GM19023 (cell line): ENCODE measurements around the gene OSBPL8.
A peak's percentile ranks its signal among the peaks of the same experiment; 100 is the strongest.

Source experiments
- ATAC-seq: cut with Tn5 transposase; IDR thresholded peaks from one replicate; pipeline ENCODE4 v1.9.1; 2021; ENCODE audit warnings: mild to moderate bottlenecking, moderate library complexity; ENCODE audit not compliant: unreplicated experiment

The OSBPL8 gene

DNA sequence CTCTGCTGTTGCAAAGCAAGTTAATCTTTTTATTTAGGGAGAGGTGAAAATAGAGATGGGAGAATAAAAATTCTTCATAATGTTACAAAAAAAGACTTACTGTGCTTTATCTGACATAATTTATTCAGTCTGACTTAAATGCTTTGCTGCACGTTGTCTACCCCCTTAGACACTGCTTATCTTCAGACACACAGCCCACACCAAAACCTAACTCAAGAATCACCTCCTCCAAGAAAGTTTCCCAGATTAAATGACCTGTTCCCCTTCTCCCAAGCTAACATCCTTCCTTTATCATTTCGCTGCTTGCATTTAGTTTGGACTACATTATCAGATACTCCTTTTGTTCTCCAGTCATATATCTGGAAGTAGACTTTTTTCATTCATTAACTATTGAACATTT, 3.8 kb downstream of the OSBPL8 start:
- ATAC-seq = no peak

DNA sequence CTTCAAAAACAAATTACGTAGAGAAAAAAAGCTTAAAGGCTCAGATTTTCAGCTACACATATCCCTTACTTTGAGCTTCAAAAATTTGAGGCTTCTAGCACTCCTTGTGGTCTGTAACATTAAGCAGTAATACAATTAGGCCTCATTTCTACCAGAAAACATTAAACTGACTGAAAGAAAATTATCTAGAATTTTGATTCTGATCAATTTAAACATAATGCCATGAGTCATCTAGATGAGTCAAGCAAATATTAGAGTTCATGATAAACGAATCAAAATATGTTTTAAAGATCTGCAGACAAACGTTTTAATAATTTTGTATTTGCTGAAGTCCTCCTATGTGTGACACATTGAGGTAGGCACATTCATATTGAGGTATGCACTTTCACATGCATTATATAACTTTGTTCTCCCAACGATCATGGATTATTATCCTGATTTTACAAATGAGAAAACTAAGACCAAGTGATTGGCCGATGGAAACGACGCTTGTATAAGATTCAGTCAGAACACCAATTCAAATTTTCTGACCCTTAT, 4.3 kb downstream of the OSBPL8 start:
- ATAC-seq = no peak

DNA sequence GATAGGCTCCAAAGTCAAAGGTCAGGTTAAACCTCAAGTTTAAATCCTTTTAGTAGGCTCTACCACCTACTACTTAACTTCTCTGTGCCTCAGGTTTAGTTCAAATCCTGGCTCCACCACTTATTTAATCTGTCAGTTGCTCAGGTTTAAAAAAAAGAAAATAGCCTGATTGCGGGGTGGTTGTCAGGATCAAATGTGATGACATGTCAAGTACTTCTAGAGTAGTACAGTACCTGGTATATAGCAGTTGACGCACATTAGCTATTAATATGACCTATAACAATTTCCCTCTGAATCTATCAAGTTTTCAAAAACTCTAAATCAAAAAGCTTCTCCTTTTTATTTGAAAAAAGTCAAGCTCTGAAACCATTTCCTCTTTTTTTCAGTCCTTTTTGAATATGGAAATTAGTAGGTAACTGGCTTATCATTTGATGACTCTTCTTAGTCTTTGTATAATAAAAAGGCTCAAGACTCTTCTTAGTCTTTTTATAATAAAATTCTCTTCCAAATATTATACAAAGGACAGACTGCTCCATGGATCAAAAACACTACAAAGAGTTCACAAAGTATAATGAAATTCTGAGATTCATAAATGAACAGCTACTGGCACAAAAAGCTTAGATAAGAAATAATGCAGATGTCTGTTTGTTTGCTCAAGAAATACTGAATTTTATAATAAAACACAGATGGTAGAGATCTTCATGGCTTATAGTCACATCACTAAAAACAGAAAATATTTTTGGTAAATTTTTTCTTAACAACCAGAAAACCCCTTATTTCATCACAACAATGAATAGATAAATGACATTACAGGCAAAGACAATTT, 5.0 kb downstream of the OSBPL8 start:
- no peak for ATAC-seq

DNA sequence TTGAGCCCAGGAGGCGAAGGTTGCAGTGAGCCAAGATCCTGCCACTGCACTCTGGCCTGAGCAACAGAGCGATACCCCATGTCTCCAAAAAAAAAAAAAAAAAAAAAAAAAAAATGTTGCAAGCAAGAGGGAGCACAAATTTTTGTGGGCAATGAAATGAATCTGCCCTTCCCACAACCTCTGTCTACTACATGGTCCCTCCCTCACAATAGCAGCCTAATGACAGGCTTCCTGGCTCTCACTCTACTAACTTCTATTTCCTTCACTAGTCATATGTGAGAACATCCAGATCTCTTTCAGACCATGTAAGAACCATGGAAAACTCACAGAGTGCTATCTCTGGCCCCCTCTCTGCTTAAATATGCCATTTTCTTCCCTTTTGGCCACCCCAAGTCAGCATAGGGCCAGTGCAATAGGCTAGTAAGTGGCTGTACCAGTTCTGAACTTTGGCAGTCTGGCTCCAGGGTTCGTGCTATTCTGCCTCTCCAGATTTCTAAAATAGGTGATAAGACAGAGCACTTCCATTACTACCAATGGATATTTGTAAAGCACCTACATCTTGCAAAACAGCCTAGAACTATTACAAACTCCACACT, 7.1 kb downstream of the OSBPL8 start:
- ATAC-seq = no peak

DNA sequence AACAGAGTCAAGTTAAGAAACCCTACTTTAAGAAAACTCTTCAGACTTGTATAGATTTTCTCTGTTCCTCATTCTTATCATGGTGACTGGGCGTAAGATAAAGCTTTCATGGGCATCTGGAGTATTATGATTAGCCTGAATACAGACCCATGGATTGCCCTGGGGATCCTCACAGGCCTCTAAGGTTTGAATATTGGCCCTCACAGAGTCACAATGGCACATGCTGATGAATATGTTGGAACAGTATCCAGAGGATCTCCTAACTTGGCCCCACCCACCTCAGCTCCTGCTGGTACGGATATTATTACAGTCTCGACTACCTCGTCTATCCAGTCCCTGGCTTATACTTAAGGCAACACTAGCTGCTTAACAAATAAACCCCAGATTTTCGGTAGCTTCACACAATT, 8.1 kb downstream of the OSBPL8 start:
- peak; percentile 56 for ATAC-seq

DNA sequence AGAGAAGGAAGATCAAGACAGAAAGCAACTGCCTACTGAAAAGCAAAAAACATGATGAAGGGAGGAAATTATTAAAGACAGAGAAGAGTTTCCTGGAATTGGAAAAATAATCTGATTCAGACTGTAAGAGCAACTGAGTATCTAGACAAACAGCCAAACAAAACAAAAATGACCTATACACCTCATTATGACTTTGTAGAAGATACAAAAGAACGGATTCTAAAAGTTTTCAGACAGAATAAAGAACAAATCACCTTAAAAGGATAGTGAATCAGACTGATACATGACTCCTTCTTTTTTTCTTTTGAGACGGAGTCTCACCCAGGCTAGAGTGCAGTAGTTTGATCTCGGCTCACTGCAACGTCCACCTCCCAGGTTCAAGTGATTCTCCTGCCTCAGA, 10.4 kb downstream of the OSBPL8 start:
- no peak for ATAC-seq

DNA sequence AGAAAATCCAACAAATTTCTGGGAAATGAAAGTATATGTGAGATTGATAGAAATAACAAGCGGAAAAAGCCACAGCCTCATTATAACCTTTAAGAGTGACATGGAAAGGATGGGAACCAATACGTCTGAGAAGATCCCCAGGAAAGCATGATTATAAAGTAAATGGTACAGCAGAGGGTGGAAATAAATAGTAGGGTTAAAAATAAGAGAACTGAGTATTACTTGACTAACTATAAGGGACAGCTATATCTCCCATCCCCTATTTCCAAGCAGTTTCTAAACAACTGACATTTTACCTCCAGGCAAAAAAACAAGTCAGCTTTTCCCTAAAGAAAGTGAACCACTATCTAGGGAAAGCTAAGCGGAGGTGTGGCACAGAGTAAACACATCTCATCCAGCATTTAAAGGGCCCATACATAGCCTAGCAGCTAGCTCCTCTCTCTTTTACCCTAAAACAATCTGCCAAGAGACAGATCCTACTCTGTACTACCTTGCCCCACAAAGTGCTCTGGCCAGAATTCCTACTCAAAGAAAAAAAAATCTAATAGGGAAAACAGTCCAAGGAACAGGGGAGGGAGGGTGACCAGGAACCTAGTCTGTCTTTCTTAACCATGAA, 11.2 kb downstream of the OSBPL8 start:
- ATAC-seq = no peak

DNA sequence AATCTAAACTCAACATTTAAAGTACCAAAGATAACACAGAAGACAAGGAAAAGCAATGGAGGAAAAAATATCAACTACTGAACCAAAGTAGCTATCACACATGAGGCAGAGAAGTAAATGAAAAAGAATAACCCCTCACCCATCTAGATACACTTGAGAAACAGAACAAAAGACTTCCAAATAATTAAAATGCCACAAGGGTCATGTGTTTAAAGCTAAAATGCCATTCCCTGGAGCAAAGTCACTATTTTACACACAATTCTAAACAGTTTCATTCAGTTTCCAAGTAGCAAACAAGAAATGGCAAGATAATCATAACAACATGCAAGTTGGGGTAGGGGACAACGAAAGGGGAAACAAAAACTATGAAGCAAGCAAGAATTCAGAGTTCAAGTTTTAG, 12.0 kb downstream of the OSBPL8 start:
- no peak for ATAC-seq

DNA sequence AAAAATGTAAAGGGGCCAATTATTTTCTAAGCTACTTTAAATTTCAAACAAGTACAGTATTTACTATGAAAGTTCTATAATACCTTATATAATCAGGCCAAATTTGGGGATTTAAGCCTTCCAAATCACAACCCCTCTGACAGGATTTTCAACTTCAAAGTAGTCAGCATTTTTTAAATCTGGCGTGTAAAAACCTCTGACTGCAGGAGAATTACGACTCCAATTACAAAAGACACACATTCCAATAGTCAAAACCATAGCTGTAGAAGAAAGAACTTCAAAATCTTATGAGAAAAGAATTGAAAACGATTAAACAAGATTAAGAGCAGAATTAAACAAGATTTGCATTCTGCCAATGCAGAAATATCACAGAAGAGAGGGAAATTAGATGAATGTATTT, 12.7 kb downstream of the OSBPL8 start:
- no peak for ATAC-seq

DNA sequence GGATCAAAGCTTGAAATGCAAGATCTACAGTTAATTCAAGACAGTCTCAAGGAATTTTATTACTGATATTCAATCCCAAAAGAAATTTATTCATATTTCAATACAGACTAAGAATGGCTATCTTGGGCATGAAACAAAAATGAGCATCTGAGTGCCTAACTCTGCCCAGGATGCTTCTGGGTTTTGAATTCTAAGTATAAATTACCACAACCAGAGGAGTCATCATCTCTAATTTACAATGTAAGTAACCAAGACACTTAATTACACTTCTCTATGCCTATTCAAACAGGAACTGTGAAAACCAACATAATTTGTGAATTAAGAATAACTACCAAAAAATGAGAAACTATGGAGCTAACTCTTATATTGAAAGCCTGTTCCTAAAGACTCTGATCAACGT, 14.1 kb downstream of the OSBPL8 start:
- no peak for ATAC-seq

DNA sequence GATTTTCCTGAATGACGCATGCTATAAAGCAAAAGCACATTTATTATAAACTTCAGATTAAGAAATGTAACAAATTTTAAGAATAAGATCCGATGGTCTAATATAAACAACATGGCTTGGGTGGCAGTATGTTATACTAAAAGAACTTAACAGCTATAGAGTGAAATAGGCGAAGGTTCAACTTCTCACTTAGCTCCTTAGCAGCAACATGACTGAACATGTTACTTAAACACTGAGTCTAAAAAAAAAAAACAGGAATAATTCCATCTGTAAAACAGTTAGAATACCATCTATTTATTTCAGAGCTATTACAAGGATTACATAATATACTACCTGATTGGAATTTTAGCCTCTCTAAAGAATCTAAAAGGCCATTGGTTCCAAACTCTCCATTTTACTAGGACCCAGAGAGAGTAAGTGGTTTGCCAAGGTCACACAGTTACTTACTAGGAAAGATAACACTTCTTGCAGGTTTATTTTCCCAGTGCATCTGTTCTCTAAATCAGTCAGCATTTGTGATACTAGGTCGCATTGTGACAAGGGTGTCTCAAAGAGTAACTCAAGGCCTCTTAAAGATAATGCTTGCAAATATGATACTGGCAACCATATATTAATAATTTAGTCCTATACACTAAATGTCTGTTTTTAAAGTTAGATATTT, 14.8 kb downstream of the OSBPL8 start:
- no peak for ATAC-seq

DNA sequence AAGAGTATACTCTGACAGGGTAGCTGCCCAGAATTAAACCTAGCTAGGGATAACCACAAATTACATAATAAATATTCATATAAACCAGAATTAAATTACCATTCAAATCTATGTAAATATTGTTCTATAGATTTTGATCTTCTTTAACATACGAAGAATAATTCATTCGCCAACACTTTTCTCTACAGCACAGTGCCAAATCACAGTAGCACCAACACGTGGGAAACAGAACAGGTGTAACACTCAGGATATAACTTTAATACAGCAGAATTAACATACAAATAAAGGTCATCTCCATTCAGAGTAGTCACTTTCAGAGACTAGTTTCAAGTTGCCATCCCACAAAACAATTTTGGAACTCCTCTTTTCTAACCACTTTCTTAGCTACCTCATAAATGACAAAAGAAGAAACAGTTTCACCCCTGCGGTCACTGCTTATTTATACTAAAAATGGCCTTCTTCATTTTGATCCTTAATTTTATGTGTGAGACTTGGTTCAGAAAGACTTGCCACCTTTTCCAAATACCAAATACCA, 15.7 kb downstream of the OSBPL8 start:
- no peak for ATAC-seq

DNA sequence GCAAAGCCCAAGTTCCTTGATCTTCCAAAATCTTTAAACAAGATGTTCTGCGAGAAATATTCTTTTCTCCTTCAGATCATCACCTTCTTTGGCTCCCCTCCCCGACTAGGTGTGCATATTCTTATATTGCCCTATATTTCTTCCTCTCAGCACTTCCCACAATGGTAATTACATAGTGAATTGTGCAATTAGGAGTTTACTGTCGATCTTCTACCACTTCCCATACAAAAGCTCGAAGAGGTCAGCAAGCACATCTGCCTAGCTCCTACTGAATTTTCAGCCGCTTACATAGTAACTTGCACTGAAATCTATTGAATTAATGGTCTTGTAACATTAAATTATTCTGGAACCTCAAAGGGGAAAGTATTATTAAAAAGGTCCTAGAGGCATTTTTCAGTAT, 16.7 kb downstream of the OSBPL8 start:
- ATAC-seq = no peak

DNA sequence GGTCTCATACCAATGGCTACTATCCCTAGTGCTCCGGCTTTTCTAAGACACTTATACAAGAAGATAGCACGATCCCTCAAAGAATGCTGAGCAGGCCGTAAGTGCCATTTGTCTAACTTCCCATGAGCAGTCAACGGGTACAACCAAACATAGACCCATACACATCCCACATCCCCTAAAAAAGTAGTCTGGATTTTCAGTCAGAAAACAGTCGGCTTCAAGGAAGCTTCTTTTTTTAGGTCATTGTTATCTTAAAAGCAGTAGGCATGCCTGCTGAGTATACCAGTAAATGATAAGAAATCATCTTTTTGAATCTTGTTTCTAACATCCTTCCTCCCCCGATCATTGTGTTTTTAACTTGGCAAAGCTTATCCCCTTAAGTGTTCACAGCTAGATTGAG, 19.8 kb downstream of the OSBPL8 start:
- ATAC-seq = no peak

DNA sequence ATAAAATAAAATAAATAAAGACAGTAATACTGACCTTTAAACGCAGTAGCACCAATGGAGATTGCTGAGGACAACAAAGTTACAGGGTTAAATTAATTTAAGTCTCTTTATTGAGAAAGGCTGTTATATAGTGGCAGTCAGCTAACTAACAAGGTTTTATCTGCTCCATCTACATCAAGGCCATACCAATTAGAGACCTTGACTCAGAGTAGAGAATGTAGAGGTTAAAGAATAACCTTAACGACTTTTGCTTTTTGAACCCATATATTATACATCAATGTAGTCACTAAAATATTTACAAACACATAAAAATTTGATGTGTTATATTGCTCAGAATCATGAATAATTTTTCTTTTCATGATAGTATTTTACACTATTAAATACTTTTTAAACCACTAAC, 21.6 kb downstream of the OSBPL8 start:
- ATAC-seq = no peak

DNA sequence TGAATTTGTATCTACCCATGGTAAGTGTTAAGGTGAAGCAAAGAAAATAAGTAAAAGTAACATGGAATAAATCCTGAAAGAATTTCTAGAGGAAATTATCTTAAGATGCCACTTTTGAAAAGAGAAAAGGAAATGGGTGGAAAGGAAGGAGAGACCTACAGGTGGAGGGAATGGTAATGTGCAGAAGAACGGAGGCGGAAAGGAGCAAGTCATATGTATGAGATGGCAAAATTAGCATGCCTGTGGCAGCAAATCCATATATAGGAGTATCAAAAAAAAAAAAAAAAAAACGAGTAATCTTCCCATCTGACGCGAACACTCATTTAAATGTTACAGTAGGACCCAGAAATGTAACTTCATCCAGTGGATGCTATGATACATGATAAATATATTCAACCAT, 23.0 kb downstream of the OSBPL8 start:
- ATAC-seq = no peak

DNA sequence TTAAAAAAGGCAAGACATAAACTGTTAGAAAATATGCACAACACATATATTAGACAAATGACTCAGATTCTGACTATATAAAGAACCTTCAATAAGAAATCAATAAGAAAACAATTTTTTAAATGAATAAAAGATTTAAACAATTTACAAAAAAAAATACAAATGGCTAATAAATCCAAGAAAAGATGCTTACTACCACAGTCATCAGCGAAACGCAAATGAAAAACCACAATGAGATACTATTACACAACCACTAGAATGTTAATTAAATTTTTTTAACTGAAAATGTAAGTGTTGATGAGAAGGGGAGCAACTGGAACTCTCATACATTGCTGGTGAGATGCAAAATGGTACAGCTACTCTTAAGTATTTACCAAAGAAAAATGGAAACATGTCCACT, 24.4 kb downstream of the OSBPL8 start:
- ATAC-seq = no peak

DNA sequence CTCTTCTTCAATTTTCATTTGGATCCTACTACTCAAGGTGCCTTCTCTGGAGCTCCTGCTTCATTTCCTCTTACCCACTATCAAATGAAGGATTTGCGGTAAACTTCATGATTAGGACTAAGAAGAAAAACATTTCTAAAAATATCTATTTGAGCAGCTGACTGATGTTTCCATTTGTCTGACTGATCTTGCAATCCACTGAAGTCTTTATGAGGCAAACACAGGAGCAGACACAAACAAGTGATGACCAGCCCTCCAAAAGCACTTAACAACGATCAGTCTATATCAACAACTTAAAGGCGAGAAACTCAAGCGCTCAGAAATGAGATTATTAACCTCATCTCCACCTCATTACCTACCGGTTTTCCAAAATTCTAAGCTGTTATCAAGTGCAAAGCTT, 26.2 kb downstream of the OSBPL8 start:
- no peak for ATAC-seq

DNA sequence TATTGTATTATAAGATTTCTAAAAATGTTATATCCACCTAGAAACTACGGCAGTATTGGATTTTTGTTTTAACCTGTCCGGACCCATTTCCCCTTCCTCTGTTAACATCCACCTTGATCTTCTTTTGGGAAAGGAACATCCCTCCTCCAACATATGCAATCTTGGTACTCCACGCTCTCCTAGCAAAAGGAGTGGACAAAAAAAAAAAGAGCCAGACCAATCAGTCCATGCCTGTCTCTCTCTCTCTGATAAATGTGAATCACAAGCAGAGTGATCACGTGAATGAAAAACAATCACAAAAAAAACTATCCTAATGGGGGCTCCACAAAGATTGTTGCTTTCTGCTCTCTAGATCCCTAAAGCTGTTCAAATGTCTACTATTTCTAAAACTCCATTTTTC, 27.1 kb downstream of the OSBPL8 start:
- ATAC-seq = no peak

DNA sequence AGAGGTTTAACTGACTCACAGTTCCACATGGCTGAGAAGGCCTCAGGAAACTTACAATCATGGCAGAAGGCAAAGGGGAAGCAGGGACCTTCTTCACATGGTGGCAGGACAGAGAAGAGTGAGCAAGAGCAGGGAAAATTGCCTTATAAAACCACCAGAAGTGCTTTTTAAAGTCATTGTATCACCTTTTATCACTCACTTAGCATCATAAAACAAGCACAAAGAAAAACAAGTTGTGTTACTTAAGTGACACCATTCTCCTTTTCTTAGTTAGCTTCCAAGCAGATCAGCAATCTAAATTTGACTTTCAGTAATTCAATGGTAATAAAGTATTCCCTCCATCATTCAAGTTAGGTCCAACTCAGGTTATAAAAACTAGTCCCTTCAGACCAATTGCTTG, 28.5 kb downstream of the OSBPL8 start:
- no peak for ATAC-seq

DNA sequence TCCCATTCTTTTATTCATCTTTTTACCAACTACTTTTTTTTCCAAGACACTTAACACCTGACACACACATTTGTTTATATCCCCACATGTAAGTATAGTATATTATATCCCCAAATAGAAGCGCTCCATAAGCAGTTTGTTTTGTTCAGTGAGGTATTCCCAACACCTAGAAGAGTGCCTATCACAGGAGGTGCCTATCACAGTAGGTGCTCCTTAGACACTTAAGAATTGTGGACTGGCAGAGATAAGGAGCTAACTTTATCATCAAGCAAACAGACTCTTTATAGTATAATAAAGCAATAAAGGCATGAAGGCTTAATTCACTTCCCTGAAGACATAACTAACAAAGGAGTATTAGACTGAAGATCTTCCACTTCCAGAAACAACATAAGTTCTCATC, 29.1 kb downstream of the OSBPL8 start:
- no peak for ATAC-seq
